GM18517 (cell line): ENCODE measurements around the gene MTG2.

ENCODE experiments used
- ATAC-seq: cut with Tn5 transposase; IDR thresholded peaks from one replicate; pipeline ENCODE4 v1.9.1; 2021; ENCODE audit warnings: mild to moderate bottlenecking, moderate library complexity; ENCODE audit not compliant: unreplicated experiment

MTG2 gene

GRCh38 chr20:62182469-62183425, at the start of gene MTG2:
Gene MTG2 (plus strand): TSS chr20:62183028. CDS start chr20:62193421, 10,393 bp downstream.
- ATAC-seq = peak; percentile 83

DNA sequence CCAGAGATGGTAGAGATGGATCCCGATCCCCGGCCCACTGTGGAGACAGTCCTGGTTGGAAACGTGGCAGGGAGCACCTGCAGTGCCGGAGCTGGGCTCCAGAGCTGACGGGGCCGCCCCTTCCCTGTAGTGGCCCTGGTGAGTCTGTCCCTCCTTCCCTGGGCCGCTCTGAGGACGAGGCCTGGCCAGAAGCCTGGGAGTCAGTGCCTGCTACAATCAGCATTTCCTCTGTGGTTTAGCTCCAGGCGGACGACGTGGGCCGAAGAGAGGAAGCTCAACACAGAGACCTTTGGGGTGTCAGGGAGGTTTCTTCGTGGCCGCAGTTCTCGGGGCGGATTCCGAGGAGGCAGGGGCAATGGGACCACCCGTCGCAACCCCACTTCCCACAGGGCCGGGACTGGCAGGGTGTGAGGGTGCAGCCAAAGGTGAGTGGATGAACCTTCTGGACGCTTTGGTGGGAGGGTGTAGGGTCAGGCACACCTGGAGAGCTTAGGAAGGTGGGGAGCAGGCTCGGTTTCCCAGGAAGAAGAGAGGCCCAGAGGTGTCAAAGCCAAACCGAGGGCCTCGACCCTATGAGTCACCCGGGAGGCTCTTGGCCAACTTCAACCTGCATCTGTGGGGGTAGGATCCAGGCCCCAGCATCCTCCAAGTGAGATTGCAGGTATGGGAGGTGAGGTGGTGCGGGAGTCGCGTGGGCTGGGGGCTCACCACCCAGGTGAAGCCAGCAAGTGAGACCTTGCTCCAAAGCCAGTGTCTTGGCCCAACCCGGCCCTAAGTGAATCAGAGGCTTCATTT, 49.6 kb upstream of the MTG2 start:
- ATAC-seq = no peak

DNA sequence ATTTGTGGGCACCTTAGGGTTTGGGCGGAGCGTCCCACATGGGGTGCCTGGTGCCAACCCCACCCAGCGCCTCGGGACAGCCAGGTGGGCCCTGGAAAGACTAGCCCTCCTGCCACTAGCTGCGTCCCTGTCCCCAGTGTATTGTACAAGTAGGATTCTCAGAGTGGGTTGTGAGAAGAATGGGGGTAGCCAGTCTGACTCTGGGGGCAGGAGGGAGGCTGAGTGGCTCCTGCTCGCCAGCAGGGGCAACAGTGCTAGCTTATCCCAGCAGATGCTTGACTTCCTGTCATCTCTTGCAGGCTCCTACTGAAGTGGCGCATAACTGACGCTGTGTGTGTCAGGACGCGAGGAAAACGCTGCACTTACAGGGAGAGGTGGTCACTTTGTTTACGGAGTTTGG, 49.0 kb upstream of the MTG2 start:
- ATAC-seq = no peak

DNA sequence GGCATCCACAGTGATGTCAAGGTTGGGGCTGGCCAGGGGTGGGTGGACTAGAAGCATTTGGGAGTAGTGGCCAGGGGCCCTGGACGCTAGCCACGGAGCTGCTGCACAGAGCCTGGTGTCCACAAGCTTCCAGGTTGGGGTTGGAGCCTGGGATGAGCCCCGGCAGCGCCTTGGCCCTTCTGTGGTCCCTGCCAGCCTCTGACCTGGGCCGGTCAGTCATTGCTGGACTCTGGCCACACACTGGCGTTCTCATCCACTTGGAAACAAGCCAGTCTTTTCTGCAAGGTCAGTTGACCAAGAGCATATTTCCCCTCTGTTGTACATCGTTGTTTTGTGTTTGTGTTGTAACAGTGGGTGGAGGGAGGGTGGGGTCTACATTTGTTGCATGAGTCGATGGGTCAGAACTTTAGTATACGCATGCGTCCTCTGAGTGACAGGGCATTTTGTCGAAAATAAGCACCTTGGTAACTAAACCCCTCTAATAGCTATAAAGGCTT, 48.0 kb upstream of the MTG2 start:
- ATAC-seq = no peak

- no peak for ATAC-seq
These were observed 47.1 kb upstream of the MTG2 start for GRCh38 chr20:62135573-62136266.

- ATAC-seq = no peak
These were observed 46.3 kb upstream of the MTG2 start for GRCh38 chr20:62136283-62137091.

- ATAC-seq = no peak
These were observed 45.8 kb upstream of the MTG2 start for GRCh38 chr20:62137092-62137384.

DNA sequence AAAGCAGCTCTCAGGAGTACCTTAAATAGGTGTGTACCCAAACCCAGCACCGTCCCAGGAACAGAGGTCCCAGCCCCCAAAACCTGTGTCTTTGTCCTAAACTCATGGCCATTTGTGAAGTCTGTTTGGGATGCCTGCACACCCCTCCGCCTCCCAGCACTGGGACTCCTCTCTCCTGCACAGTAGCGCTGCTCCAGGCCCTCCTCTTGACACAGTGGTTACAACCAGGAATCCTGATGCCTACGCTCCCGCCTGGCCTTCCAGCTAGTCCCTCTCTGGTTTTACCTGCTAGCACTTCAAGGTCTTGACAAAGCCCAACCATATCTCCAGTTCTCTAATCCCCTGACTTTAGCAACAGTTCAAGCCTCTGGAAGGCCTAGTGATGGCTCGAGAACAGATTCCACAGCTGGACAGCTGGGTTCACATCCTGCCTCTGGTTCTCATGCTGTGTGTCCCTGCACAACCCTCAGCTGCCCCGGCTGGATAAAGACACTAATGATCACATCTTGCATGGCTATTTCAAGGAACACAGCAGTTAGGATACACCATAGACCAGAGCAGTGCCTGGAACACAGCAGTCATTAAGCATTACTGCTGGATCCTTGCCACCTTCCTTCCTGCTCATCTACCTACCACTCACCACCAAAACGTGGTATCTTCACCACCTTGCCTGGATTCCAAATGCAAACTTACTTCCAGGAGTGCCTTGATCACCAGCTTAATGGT, 45.2 kb upstream of the MTG2 start:
- ATAC-seq = no peak

DNA sequence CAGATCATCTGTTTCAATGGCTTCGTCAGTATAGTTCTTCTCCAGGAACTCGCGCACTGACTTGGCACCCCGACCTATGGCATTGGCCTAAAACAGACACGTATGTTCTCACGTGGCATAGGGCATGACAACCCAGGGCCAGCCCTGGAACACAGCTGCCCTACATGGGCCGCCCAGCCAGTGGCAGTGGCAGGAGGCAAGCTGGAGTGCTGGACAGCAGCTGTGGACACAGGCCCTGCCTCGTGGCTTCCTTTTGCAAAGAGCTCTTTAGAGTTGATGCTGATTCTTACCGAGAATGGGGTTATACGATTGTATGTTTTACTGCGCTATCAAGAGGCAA, 44.7 kb upstream of the MTG2 start:
- ATAC-seq = no peak

GRCh38 chr20:62138912-62139311, 43.9 kb upstream of the MTG2 start:
- no peak for ATAC-seq

GRCh38 chr20:62139636-62140035, 43.2 kb upstream of the MTG2 start:
- no peak for ATAC-seq

DNA sequence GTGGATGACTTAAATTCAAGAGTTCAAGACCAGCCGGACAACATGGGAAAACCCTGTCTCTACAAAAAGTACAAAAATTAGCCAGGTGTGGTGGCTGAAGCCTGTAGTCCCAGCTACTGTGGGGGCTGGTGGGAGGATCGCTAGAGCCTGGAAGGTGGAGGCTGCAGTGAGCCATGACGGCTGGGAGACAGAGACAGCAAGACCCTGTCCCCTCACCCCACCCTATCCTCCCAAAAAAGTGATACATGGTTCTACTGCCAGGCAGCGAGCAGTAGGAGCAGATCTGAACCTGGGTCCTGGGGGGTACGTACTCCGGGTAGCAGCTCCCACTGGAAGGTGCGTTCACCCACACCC, 41.8 kb upstream of the MTG2 start:
- ATAC-seq = no peak

- ATAC-seq = no peak
These were observed 41.2 kb upstream of the MTG2 start for GRCh38 chr20:62141397-62142251.

DNA sequence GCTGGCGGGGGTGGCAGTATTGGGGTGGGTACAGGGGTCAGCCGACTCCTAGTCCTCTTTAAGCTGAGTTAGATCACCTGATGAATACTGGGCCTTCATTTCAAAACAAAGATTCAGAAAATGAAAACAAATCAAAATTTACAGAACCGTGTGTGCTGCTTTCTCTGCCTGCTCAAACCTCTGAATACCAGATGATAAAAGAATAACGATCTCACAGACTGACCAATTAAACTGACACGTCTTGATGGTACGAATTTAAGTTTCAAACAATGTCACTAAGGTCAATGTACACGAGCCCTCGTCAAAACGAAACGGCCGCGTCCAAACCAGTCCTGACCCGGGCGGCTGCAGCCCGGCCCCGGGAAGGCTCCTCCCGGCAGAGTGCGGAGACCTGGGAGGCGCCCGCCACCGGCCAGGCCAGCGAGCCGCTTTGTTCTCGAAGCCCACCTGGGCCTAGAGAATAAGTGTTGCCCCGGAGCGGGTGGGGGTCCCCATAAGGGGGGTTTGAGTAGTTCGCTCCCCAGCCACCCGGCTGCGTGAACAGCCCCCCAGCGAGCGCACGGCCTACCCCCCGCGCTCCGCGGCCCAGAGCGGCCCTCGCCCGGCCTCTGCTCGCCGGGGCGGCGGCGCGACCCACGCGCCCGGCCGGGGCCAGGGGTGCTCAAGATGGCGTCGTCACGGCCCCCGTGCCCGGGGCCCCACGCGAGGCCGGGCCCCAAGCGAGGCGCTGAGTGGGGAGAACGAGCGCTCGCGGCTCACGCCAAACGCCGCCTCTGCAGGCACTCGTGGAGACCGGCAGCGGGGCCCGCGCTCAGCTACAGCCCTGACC, 40.4 kb upstream of the MTG2 start:
- ATAC-seq = peak; percentile 30

- peak; percentile 58 for ATAC-seq
These were observed 39.5 kb upstream of the MTG2 start, which contains the start of the genes PSMA7 and SS18L1 for GRCh38 chr20:62143081-62143956. Gene PSMA7 (minus strand): TSS chr20:62143394. CDS start chr20:62143303, 91 bp downstream. Gene SS18L1 (plus strand): TSS chr20:62143769. CDS start chr20:62143821, 52 bp downstream.

- ATAC-seq = no peak
These were observed 38.6 kb upstream of the MTG2 start for GRCh38 chr20:62143957-62144825.
